Panc1 (cell line): Measurements from ENCODE around the gene PLAAT5.

ENCODE experiments used
- POLR2AphosphoS5 ChIP-seq: IDR thresholded peaks from 2 replicates; pipeline ENCODE4 v1.6.1; 2012; ENCODE audit warnings: mild to moderate bottlenecking, low read depth, low read length, moderate library complexity
- SIN3A ChIP-seq: IDR thresholded peaks from 2 replicates; pipeline ENCODE4 v1.6.1; 2012; ENCODE audit warnings: low read depth, mild to moderate bottlenecking, low read length, moderate library complexity, borderline replicate concordance; ENCODE audit not compliant: insufficient read depth
- TCF7L2 ChIP-seq: IDR thresholded peaks from 2 replicates; pipeline ENCODE4 v1.6.1; 2011; ENCODE audit warnings: mild to moderate bottlenecking, low read depth, low read length, inconsistent platforms
- TF ChIP-seq, protein P1 (sequence below): fragments of 450-650 bp; IDR thresholded peaks from 2 replicates; pipeline ENCODE4 v1.5.1; 2017; ENCODE audit warnings: mild to moderate bottlenecking
- TF ChIP-seq, protein P2 (sequence below), 2 experiments: IDR thresholded peaks; 2 replicates each; pipeline ENCODE4 v1.6.1; 2011 to 2012; ENCODE audit warnings: low read depth in 2 of 2, control low read depth in 1 of 2, low read length in 1 of 2, mild to moderate bottlenecking in 1 of 2, moderate library complexity in 1 of 2; ENCODE audit not compliant: insufficient read depth in 1 of 2

GRCh38 chr11:63445720-63446119 lies 45.2 kb downstream of the PLAAT5 start:
- TF ChIP-seq POLR2AphosphoS5 (no peak), SIN3A (no peak), TCF7L2 (no peak)
- TF ChIP-seq, protein P1, sequence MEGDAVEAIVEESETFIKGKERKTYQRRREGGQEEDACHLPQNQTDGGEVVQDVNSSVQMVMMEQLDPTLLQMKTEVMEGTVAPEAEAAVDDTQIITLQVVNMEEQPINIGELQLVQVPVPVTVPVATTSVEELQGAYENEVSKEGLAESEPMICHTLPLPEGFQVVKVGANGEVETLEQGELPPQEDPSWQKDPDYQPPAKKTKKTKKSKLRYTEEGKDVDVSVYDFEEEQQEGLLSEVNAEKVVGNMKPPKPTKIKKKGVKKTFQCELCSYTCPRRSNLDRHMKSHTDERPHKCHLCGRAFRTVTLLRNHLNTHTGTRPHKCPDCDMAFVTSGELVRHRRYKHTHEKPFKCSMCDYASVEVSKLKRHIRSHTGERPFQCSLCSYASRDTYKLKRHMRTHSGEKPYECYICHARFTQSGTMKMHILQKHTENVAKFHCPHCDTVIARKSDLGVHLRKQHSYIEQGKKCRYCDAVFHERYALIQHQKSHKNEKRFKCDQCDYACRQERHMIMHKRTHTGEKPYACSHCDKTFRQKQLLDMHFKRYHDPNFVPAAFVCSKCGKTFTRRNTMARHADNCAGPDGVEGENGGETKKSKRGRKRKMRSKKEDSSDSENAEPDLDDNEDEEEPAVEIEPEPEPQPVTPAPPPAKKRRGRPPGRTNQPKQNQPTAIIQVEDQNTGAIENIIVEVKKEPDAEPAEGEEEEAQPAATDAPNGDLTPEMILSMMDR = no peak
- TF ChIP-seq, protein P2, sequence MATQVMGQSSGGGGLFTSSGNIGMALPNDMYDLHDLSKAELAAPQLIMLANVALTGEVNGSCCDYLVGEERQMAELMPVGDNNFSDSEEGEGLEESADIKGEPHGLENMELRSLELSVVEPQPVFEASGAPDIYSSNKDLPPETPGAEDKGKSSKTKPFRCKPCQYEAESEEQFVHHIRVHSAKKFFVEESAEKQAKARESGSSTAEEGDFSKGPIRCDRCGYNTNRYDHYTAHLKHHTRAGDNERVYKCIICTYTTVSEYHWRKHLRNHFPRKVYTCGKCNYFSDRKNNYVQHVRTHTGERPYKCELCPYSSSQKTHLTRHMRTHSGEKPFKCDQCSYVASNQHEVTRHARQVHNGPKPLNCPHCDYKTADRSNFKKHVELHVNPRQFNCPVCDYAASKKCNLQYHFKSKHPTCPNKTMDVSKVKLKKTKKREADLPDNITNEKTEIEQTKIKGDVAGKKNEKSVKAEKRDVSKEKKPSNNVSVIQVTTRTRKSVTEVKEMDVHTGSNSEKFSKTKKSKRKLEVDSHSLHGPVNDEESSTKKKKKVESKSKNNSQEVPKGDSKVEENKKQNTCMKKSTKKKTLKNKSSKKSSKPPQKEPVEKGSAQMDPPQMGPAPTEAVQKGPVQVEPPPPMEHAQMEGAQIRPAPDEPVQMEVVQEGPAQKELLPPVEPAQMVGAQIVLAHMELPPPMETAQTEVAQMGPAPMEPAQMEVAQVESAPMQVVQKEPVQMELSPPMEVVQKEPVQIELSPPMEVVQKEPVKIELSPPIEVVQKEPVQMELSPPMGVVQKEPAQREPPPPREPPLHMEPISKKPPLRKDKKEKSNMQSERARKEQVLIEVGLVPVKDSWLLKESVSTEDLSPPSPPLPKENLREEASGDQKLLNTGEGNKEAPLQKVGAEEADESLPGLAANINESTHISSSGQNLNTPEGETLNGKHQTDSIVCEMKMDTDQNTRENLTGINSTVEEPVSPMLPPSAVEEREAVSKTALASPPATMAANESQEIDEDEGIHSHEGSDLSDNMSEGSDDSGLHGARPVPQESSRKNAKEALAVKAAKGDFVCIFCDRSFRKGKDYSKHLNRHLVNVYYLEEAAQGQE (IDR thresholded peaks at IDR 0.05; ENCODE audit: insufficient read depth in 1 of 2, low read depth in 2 of 2, low read length in 1 of 2) = no peak
